K562 (cell line): ENCODE data around the gene ELF1. TPM values are rescaled to one million over a fixed set of nuclear protein-coding genes. Genes with fewer than 3 reads are reported as not detected.

ENCODE experiments used
- HDAC8 ChIP-seq: fragments of 450-650 bp; IDR thresholded peaks from 2 replicates; pipeline ENCODE4 v1.6.1; 2016; ENCODE audit warnings: mild to moderate bottlenecking, missing genetic modification characterization, moderate library complexity, missing compliant biosample characterization
- MECOM ChIP-seq: fragments of 250-450 bp; sonication (Bioruptor Pico); IDR thresholded peaks from 2 replicates; pipeline ENCODE4 v1.8.0; 2022; ENCODE audit warnings: inconsistent platforms
- MEF2D ChIP-seq: conservative IDR thresholded peaks from 2 replicates; pipeline ENCODE4 v1.6.1; 2016; ENCODE audit warnings: low read depth, missing genetic modification characterization, missing compliant biosample characterization
- MXI1 ChIP-seq: IDR thresholded peaks from 2 replicates; pipeline ENCODE4 v1.6.1; 2011; ENCODE audit warnings: low read depth, mild to moderate bottlenecking, improper control_type of control experiment, low read length
- NFXL1 ChIP-seq: fragments of 450-650 bp; formaldehyde crosslinking; IDR thresholded peaks from 2 replicates; pipeline ENCODE4 v1.4.0; 2021; ENCODE audit warnings: mild to moderate bottlenecking
- PRPF4 ChIP-seq: fragments of 200-400 bp; formaldehyde crosslinking; IDR thresholded peaks from one replicate; pipeline ENCODE4 v1.6.1; 2017; ENCODE audit warnings: low read length, low read depth, mild to moderate bottlenecking; ENCODE audit not compliant: insufficient read depth, poor library complexity, severe bottlenecking
- RBM15 ChIP-seq: fragments of 200-400 bp; formaldehyde crosslinking; IDR thresholded peaks from 2 replicates; pipeline ENCODE4 v1.6.1; 2018; ENCODE audit warnings: mild to moderate bottlenecking, low read length, moderate library complexity; ENCODE audit not compliant: insufficient read depth
- RFX1 ChIP-seq: fragments of 450-650 bp; IDR thresholded peaks from 2 replicates; pipeline ENCODE4 v1.6.1; 2016; ENCODE audit warnings: mild to moderate bottlenecking, moderate library complexity
- SLC30A9 ChIP-seq: fragments of 250-450 bp; sonication (Bioruptor Pico); IDR thresholded peaks from 2 replicates; pipeline ENCODE4 v1.8.0; 2022; ENCODE audit warnings: mild to moderate bottlenecking, moderate library complexity
- SMC3 ChIP-seq: conservative IDR thresholded peaks from 2 replicates; pipeline ENCODE4 v1.6.1; 2011; ENCODE audit warnings: low read depth, low read length, improper control_type of control experiment; ENCODE audit not compliant: insufficient read depth
- SP1 ChIP-seq: sonication (generic); formaldehyde crosslinking; IDR thresholded peaks from 2 replicates; pipeline ENCODE4 v1.8.1; 2022; ENCODE audit warnings: mild to moderate bottlenecking, missing genetic modification reagents
- TEAD1 ChIP-seq, 2 experiments: fragments of 450-650 bp in 1 of 2; sonication (generic) in 1 of 2; formaldehyde crosslinking; IDR thresholded peaks; 2 replicates each; pipeline versions ENCODE4 v1.4.0 to v1.8.0; 2020 to 2022; ENCODE audit warnings: mild to moderate bottlenecking in 2 of 2, missing genetic modification reagents in 1 of 2
- TRIM28 ChIP-seq: fragments of 450-650 bp; IDR thresholded peaks from 2 replicates; pipeline ENCODE4 v1.6.1; 2017
- U2AF1 ChIP-seq: fragments of 200-400 bp; formaldehyde crosslinking; optimal IDR thresholded peaks from 2 replicates; pipeline ENCODE3; 2017; ENCODE audit warnings: mild to moderate bottlenecking, low read depth, low read length, moderate library complexity
- ZNF75A ChIP-seq: fragments of 450-650 bp; formaldehyde crosslinking; IDR thresholded peaks from 2 replicates; pipeline ENCODE4 v1.4.0; 2020; ENCODE audit warnings: mild to moderate bottlenecking
- ZNF77 ChIP-seq: fragments of 250-450 bp; sonication (Bioruptor Pico); IDR thresholded peaks from 2 replicates; pipeline ENCODE4 v1.5.0; 2020
- polyA plus RNA-seq, 8 experiments: library from polyadenylated mRNA; depleted of rRNA in 4 of 8; stranded (reverse) in 5 of 8; unstranded in 3 of 8; fragments of >200 nt; fragmentation: Nextera tagmentation in 2 of 8; fragmentation: Illumina TruSeq in 1 of 8; extraction: Ambion mirVana in 2 of 8; extraction: Trizol in 1 of 8; gene quantifications; 2 replicates each; pipeline versions ENCODE4 v1.2.1 to v1.2.3, GENCODE V29; 2011 to 2014; ENCODE audit warnings: inconsistent platforms in 1 of 8, missing spikeins in 1 of 8
- total RNA-seq, 7 experiments: library from RNA; depleted of rRNA in 6 of 7; stranded (reverse); fragments of >200 nt in 6 of 7; fragmentation: Illumina TruSeq in 2 of 7; extraction: Trizol in 2 of 7; gene quantifications; 2 replicates each; pipeline versions ENCODE4 v1.2.1 to v1.2.3, GENCODE V29; 2011 to 2021; ENCODE audit warnings: low replicate concordance in 1 of 7
- TF ChIP-seq, protein P1 (sequence below): sonication (generic); formaldehyde crosslinking; IDR thresholded peaks from 2 replicates; pipeline ENCODE4 v1.8.0; 2022; ENCODE audit warnings: missing genetic modification reagents, mild to moderate bottlenecking, borderline replicate concordance
- TF ChIP-seq, protein P2 (sequence below), 2 experiments: fragments of 450-650 bp in 1 of 2; IDR thresholded peaks; 2 replicates each; pipeline ENCODE4 v1.6.1; 2011 to 2017; ENCODE audit warnings: low read depth in 2 of 2, antibody characterized with exemption in 1 of 2, borderline replicate concordance in 1 of 2, low read length in 1 of 2, mild to moderate bottlenecking in 1 of 2, mixed read lengths in 1 of 2; ENCODE audit not compliant: control insufficient read depth in 1 of 2
- TF ChIP-seq, protein P3 (sequence below): fragments of 250-450 bp; sonication (Bioruptor Pico); IDR thresholded peaks from 2 replicates; pipeline ENCODE4 v1.8.0; 2022; ENCODE audit warnings: moderate library complexity, mild to moderate bottlenecking, inconsistent platforms

The ELF1 gene
- total and polyA plus RNA-seq, 9 of the 15 experiments (the other 6 are each of a cell fraction or from before 2014, with no cell fraction given): 24.7 to 54.4 (median 33.4) TPM

DNA sequence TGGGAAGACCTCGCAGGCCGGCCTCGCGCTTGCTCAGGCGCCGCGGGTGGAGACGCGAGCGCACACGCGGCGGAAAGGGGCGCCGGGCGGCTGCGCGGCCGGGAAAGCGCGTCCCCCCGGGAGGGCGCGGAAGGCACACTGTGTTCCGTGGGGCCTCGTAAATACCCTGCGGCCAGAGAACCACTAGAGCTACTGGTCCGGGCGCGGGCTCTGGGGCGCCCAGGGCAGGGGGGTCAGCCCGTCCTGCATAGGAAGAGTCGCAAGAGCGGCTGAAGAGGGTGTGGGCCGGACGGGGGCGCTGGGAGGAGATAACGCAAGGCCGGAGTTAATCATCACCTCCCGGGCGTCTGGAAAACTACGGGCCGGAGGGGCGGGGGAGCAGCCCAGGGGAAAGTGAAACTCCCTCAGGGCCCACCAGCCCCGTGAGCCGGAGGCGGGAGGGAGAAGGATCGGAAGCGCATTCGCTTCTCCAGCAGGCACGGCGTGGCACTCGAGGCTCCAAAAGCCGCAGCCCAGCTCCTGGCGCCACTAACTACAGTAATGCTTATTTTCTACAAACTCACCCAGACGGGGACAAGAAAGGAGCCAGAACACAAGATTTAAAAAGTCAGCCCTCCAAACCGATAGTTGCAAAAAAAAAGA is 41.1 kb upstream of the ELF1 start (continued):
- TF ChIP-seq TRIM28 (no peak; the same call in 1 of the 2 replicates), PRPF4 (no peak), ZNF77 (no peak), MXI1 (no peak), SP1 (0 out of 2 replicates have a peak, but pooled peaks have one; percentile 63), U2AF1 (no peak), SMC3 (no peak), RBM15 (no peak), HDAC8 (tag) (no peak), TEAD1 (CRISPR knock-in tag; IDR thresholded peaks at IDR 0.05) (0 out of 4 replicates have a peak, but pooled peaks of 1 of the 2 experiments have one; percentile 14), MEF2D (tag) (no peak), ZNF75A (CRISPR knock-in tag) (no peak), RFX1 (no peak), NFXL1 (CRISPR knock-in tag) (no peak), SLC30A9 (CRISPR knock-in tag) (no peak), MECOM (CRISPR knock-in tag) (no peak)
- TF ChIP-seq, protein P1, sequence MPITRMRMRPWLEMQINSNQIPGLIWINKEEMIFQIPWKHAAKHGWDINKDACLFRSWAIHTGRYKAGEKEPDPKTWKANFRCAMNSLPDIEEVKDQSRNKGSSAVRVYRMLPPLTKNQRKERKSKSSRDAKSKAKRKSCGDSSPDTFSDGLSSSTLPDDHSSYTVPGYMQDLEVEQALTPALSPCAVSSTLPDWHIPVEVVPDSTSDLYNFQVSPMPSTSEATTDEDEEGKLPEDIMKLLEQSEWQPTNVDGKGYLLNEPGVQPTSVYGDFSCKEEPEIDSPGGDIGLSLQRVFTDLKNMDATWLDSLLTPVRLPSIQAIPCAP (CRISPR knock-in tag): no peak
- TF ChIP-seq, protein P2, sequence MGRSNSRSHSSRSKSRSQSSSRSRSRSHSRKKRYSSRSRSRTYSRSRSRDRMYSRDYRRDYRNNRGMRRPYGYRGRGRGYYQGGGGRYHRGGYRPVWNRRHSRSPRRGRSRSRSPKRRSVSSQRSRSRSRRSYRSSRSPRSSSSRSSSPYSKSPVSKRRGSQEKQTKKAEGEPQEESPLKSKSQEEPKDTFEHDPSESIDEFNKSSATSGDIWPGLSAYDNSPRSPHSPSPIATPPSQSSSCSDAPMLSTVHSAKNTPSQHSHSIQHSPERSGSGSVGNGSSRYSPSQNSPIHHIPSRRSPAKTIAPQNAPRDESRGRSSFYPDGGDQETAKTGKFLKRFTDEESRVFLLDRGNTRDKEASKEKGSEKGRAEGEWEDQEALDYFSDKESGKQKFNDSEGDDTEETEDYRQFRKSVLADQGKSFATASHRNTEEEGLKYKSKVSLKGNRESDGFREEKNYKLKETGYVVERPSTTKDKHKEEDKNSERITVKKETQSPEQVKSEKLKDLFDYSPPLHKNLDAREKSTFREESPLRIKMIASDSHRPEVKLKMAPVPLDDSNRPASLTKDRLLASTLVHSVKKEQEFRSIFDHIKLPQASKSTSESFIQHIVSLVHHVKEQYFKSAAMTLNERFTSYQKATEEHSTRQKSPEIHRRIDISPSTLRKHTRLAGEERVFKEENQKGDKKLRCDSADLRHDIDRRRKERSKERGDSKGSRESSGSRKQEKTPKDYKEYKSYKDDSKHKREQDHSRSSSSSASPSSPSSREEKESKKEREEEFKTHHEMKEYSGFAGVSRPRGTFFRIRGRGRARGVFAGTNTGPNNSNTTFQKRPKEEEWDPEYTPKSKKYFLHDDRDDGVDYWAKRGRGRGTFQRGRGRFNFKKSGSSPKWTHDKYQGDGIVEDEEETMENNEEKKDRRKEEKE (IDR thresholded peaks at IDR 0.05; ENCODE audit: borderline replicate concordance in 1 of 2, control insufficient read depth in 1 of 2, low read depth in 2 of 2, low read length in 1 of 2): no peak
- TF ChIP-seq, protein P3, sequence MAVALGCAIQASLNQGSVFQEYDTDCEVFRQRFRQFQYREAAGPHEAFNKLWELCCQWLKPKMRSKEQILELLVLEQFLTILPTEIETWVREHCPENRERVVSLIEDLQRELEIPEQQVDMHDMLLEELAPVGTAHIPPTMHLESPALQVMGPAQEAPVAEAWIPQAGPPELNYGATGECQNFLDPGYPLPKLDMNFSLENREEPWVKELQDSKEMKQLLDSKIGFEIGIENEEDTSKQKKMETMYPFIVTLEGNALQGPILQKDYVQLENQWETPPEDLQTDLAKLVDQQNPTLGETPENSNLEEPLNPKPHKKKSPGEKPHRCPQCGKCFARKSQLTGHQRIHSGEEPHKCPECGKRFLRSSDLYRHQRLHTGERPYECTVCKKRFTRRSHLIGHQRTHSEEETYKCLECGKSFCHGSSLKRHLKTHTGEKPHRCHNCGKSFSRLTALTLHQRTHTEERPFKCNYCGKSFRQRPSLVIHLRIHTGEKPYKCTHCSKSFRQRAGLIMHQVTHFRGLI: no peak; the same call in 1 of the 2 replicates
